Occipital lobe (tissue), 2 donors: ENCODE measurements around the gene FAF1. TPM values are rescaled to one million over a fixed set of nuclear protein-coding genes. Genes with fewer than 3 reads are reported as not detected.
"Not testable (repeated sequence)": the region's sequence is repeated elsewhere in the genome, so short reads cannot be mapped to it uniquely, and the experiment has no call there.

Source experiments
- DNase-seq: peaks from one replicate; lab custom pipeline; 2025; lab: John Stamatoyannopoulos, UW
- total RNA-seq: library from RNA; depleted of rRNA; stranded (reverse); fragments of >200 nt; gene quantifications from one replicate; pipeline ENCODE4 v1.2.3, GENCODE V29; 2014

Gene FAF1
- total RNA-seq, 1 donor from 2014 or later = 40.4 TPM

GRCh38 chr1:50780797-50781196 is 179.3 kb downstream of the FAF1 start:
- DNase-seq = no peak

- DNase-seq = no peak
Observed at GRCh38 chr1:50779801-50780200, 180.3 kb downstream of the FAF1 start.

- DNase-seq = no peak
Observed at GRCh38 chr1:50775740-50776139, 184.3 kb downstream of the FAF1 start.

GRCh38 chr1:50774759-50775351 is 185.2 kb downstream of the FAF1 start:
- peak; percentile 0 for DNase-seq

GRCh38 chr1:50766688-50767087 is 193.4 kb downstream of the FAF1 start:
- DNase-seq = no peak

GRCh38 chr1:50756543-50756942 is 203.5 kb downstream of the FAF1 start:
- not testable (repeated sequence) for DNase-seq

- DNase-seq = not testable (repeated sequence)
Observed at GRCh38 chr1:50754764-50755163, 205.3 kb downstream of the FAF1 start.

GRCh38 chr1:50750021-50750619 is 209.9 kb downstream of the FAF1 start:
- DNase-seq = no peak

GRCh38 chr1:50747394-50747793 is 212.7 kb downstream of the FAF1 start:
- no peak for DNase-seq

GRCh38 chr1:50742523-50742922 is 217.5 kb downstream of the FAF1 start:
- DNase-seq = no peak

GRCh38 chr1:50739125-50739524 is 220.9 kb downstream of the FAF1 start:
- no peak for DNase-seq

- DNase-seq = no peak
Observed at GRCh38 chr1:50735443-50735842, 224.6 kb downstream of the FAF1 start.

GRCh38 chr1:50727578-50727977 is 232.5 kb downstream of the FAF1 start:
- not testable (repeated sequence) for DNase-seq

- DNase-seq = no peak
Observed at GRCh38 chr1:50724626-50725286, 235.3 kb downstream of the FAF1 start.

- no peak for DNase-seq
Observed at GRCh38 chr1:50720457-50721053, 239.5 kb downstream of the FAF1 start.

GRCh38 chr1:50719126-50719525 is 240.9 kb downstream of the FAF1 start:
- DNase-seq = no peak

- DNase-seq = no peak
Observed at GRCh38 chr1:50717327-50717726, 242.7 kb downstream of the FAF1 start.

GRCh38 chr1:50716455-50716854 is 243.6 kb downstream of the FAF1 start:
- DNase-seq = not testable (repeated sequence)

- no peak for DNase-seq
Observed at GRCh38 chr1:50710099-50710498, 250.0 kb downstream of the FAF1 start.

GRCh38 chr1:50707824-50708223 is 252.2 kb downstream of the FAF1 start:
- DNase-seq = no peak

- no peak for DNase-seq
Observed at GRCh38 chr1:50705699-50706098, 254.4 kb downstream of the FAF1 start.

GRCh38 chr1:50705041-50705440 is 255.0 kb downstream of the FAF1 start:
- DNase-seq = no peak

- DNase-seq = no peak
Observed at GRCh38 chr1:50704126-50704525, 255.9 kb downstream of the FAF1 start.
